ENCODE data around the gene S100A9.
A peak's percentile ranks its signal among the peaks of the same experiment; 100 is the strongest.
"Not testable (repeated sequence)": the region's sequence is repeated elsewhere in the genome, so short reads cannot be mapped to it uniquely, and the experiment has no call there.

The S100A9 gene

DNA sequence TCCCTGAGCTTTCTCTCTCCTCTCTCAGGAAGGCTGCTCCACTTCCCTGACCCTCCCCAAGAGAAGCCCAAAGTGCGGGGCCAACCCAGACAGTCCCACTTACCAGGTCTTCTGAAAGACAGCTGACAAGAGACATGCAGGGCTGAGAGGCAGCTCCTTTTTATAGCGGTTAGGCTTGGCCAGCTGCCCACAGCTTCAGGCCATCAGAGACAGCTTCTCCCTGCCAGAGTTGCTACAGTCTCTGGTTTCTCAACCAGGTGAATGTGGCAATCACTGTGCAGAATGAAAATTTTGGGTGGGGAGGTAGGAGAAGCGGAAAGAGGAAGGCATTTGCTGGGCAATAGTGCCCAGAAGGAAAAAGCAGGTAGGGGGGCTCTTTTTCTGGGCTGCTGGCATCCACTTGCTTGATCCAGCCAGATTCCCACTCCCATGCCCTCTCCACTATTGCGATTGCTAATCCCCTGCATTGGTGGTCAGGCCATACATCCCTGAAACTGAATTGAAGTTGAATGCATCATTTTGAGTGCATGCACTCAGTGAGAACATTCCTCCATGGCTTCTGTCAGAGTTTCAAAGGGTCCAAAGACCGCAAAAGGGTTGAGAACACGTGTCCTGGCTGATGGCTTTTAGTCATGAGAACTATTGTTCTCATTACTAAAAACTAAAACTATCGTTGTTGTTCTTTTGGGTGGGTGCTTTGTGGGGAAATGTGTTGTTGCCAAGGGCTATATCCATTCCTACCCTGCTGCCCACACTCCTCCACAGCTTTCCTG is 33.5 kb downstream of the S100A9 start, which contains the start of gene S100A8:
TSS of gene S100A8 (minus strand) at position 136 of the 773 bp plus-strand sequence. CDS start 538 bp downstream, outside the sequence.
- no peak for DNase-seq

DNA sequence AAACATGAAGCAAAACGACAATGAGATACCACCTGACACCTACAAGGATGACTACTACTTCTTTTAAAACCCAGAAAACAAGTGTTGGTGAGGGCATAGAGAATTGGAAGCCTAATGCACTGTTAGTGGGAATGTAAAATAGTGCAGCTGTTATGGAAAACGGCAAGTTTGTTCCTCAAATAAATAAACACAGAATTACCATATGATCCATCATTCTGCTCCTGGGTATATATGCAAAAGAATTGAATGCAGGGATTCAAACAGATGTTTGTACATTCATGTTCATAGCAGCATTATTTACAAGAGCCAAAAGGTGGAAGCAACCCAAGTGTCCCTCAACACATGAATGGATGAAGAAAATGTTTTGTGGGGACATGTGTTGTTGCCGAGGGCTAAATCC is 34.6 kb downstream of the S100A9 start:
- peak; percentile 29 for DNase-seq

DNA sequence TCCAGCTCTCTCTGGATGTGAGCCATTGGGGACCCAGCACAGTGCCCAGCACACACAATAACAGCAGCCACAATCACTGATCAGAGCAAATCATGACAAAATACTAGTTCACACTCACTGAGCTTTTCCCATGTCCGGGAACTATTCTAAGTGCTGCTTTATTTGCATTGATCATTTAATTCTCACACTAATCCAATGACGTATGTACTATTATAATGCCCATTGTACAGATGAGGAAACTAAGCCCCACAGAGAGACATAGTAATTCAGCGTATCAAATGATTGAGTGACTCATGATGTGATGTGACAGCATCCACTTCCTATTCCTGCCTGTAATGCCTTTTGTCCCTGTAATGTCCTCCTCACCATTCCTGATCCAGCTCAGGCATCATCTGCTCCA is 35.2 kb downstream of the S100A9 start:
- DNase-seq, result no peak

DNA sequence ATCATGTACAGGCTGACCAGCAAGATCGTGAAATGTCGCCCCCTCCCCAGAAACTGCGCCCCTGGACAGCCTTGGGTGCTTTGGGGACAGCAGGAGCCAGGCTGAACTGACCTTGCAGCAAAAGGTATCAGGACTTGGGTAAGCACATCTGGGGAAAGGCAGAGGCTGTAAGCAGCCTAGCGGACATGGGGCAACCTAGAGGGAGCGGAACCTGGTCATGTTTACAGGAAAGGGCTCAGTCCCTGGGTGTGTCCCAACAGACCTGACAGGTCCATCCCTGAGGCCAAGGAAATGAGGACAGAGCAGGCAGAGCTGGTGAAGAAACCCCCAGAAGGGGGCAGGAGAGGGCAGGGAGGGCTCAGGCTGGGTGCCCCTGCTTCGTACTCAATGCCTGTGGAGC is 36.3 kb downstream of the S100A9 start:
- DNase-seq, result no peak

DNA sequence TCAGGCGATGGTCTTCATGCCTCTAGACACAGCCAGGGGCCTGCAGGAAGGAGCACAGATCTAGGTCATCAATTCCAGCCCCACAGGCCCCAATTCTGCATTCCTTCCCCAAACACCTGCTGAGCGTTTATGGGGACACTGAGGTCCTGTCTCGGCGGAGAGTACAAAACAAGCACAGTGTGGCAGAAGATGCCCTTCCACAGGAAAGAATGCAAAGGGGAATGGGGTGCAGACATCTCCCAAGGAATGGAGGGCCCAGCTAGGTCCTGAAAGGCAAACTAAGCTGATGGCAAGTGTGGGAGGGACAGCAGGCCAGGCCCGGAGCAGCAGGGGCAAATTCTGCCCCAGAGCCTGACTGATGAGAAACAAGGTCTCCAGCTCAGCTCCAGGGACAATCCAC is 36.7 kb downstream of the S100A9 start:
- DNase-seq, result no peak

DNA sequence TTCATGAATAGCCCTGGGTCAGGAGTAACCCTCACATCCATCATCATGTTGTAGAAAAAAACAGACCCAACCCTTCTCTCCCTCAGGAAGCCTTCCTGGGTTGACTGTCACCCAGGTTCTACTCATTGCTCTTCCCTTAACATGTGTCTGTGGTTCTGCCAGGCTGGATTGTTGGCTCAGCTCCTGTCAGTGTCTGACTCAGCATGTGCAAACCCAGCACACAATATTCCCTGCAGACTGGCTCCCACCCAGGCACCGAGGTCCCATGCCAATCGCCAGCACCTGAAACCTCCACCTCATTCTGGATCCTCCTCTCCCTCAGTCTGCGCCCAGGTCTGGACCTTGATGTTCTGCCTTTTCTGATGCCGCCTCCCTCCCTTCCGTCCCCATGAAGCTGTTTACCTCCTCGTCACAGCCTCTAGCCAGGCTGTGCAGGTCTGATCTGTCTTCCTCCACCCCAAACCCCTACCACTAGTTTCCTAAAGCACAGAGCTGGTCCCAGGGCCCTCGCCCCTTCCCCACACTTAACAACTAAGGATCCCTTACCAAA is 37.6 kb downstream of the S100A9 start:
- no peak for DNase-seq

DNA sequence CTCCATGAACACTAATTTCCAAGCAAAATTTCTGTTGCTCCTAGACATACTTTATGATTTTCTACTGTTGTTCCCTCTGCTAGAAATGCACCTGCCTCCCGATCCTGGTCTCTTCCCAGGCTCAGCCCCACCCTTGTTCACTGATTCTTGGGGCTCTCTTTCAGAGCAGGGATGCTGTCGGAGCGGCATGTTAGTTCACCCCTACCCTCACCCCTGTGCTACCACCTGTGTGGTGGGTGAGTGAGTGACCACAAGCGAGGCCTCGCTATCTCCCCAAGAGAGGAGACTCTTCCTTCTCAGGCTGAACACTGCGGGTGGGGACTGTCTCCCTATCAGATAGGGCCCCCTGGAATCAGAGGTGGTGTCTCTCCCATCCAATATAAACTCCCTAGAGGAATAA is 38.1 kb downstream of the S100A9 start:
- no peak for DNase-seq

DNA sequence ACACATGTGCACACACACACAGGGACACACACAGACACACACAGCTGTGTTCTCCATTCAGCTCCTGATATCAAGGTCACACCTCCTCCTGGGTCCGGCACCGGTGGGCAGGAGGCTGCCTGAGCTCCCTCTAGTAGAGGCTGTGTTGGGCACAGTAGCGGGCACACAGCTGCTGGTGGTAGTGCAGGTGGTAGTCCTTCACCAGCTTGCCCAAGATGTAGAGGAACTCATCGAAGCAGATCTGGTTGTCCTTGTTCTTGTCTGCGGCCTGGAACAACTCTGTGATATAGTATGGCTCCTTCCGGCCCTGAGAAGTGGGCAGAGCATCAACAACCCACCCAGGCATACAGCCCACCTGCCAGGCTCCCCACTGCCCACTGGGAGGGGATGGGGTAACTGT is 38.8 kb downstream of the S100A9 start:
- no peak for DNase-seq

DNA sequence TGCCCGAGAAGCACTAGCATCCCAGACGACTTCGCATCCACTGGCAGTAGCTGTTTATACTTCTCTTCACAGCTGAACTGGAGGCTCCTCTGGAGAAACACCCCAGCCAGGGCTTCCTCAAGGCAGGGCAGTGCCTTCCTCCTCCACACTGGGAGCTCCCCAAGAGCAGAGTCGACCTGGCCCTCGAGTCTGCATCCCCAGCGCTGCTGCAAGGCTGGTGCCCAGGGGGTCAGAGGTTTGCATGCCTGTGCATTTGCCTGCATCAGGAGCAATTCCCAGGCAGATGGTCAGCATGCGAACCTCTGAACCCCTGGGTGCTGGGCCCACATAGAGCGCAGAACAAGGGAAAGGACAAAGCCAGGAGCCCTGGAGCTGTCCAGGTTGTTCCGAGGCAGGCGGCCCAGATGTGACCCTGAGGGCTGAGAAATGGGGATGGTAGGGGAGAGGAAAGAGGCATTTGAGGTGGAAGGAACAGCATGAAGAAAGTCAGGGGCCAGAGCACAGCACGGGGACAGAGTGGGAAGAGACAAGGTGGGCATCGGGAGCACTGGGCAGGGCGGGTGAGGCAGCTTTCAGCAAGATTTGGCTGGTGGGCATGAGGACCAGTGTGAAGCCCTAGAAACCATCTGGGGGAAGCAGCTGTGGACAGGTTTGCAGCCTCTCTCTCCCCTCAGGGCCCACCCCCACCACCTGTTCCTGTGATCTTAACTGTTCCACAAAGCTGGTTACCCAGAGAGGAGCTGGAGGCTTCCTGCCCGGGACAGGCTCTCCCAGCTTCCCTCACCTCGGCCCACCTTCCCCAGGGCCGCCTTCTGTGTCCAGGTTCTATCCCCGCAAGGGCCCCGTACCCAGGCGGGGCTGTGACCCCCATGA is 39.6 kb downstream of the S100A9 start:
- no peak for DNase-seq

DNA sequence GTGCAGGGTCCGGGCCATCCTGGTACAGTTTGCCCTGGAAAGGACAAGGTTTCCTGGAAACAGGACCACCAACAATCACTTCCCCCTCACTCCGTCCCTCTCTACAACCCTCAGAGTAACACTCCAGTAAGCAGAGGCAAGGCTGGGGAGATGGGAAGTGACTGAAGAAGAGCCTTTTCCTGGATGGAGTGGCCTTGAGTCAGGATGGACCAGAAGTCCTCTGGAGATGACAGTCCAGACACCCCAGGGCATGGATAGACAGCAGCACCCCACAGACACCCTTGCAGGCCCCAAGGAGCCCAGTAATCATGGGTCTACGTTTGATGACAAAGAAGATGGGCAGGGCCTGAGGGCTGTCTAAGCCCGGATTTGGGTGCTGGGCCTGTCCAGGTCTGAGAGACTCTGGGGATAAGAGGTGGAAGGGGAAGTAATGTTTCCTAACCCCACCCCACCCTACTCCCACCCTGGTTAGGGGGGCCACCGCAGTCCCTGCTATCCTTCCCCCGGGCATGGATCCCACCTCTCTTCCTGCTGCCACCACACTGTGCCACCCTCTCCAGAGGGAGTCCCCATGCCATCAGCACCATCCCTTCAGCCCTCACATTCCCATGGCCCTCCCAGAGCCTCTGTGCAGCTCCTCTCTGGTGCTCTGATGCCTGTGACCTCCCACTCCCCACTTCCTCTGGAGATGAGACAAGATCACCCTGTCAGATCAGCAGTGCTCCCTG is 40.4 kb downstream of the S100A9 start:
- DNase-seq, result no peak

DNA sequence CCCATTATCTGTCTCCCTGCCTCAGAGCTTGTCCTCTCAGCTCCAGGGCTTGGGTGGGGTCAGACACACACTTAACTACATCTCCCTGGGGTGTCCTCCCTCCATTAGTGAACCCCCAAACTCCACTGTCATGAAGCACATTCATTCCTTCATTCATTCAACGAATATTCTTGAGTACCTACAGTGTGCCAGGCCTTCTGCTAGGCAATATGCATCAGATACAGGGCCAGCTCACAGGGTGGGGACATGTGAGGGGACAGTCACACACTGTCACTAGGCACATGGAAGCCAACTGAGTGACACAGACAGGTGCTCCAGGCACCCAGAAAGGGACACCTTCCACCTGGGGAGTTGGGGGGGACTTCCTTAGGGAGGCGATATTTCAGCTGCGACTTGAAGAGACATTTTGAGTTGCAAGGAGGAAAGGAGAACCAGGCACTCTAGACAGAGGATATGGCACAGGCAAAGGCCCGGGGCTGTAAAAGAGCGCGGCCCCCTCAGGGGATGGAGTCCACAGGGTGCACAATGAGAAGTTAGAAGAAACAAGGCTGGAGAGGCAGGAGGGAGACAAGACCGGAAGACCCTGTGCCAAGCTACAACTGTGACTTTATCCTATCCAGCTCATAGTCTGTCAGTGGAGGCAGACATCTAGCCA is 41.9 kb downstream of the S100A9 start:
- DNase-seq, result no peak

DNA sequence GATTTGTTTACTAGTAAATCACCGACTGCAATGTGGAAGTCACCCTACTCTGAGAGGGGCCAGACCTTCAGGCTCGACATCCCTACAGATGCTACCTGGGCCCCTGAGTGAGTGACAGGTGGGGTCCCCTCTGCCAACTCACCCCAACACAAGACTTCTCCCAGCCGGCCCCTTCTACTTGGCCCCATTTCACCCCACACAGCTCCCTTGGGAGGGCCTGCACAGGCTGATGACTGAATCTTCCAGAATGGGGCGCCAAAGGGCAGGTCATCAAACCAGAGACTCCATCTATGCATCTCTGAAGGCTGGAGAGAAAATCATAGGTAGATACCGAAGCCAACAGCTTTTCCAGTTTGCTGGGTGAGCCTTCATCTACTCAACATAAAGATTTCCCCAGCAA is 42.6 kb downstream of the S100A9 start:
- no peak for DNase-seq

DNA sequence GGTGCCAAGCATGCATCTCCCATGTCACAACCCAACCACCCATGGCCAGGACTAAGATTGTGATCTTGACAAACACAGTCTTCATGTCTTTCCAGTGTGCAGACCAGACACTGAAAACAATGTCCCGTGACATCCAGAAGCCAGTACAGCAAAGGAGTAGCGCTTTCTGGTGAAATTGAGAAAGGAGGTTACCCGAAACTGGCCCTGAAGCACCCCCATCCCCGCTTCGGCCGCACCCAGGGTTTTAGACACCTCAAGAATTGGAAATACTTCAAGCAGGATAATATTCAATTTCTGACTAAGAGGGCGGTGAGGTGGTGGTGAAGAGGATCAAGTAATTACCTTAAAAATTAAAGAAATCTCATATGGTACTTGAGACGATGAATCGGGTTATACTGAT is 43.8 kb downstream of the S100A9 start:
- no peak for DNase-seq

DNA sequence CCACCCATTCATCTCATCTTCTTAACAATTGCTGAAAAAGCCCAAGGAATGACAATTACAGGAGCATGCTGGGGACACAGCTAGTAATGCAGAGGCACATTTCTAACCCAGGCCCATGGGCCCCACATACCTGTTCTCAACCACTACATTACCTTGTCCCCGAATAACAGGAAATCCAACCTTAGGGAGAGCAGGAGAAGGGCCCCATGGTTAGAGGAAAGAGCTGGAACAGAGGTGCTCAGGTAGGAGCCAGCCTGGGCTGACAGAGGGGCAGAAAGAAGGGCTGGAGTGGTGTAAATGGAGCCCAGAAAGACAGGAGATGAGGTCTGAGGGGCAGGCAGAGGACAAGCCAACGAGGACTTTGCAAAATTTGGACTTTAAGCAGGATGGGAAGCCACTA is 44.6 kb downstream of the S100A9 start:
- no peak for DNase-seq

DNA sequence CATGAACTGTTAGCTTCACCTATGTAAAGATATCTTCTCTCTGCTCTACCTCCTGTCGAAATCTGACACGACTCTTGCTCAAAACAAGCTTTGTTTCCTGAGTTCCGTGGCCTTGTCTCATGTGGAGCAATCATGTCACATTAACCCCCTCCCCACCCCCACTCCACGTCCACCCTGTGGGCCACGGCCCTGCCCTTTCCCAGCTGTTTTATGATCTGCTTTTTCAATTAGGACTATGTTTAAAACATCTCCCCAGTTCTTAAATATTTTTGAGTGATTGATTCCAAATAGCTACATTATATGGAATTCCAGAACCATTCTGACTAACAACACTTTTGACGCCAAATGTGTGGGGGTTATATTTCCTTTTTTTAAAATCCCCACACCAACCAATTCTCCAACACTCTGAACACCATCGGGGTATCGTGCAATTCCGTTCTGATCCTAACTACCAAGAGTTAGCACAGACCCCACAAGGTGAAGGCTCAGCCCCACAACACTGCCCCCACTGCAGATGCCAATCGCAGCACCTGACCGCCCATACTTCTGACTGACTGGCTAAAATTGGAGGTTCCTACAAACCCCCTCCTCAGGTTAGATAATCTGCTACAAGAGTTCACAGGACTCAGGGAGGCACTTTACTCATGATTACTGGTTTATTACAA is 45.9 kb downstream of the S100A9 start:
- DNase-seq, result no peak

DNA sequence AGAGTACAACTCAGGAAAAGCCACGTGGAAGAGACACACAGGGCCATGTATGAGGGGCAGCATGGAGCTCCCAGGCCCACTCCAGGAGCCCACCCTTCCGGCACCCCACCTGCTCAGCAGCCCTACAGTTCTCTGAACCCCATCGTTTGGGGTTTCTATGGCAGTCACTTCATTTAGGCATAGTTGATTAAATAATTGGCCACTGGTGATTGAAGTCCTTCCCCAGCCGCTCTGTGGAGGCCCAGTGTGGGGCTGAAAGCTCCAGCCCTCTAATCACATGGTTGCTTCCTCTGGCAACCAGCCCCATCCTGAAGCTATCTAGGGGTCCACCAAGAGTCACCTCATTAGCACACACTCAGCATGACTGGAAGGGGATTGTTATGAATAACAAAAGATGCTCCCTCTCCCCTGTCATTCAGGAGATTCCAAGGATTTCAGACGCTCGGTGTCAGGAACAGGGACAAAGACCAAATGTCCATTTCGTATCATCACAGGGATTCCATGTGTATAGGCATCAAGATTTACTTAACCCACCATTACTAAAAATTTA is 46.5 kb downstream of the S100A9 start:
- no peak for DNase-seq

DNA sequence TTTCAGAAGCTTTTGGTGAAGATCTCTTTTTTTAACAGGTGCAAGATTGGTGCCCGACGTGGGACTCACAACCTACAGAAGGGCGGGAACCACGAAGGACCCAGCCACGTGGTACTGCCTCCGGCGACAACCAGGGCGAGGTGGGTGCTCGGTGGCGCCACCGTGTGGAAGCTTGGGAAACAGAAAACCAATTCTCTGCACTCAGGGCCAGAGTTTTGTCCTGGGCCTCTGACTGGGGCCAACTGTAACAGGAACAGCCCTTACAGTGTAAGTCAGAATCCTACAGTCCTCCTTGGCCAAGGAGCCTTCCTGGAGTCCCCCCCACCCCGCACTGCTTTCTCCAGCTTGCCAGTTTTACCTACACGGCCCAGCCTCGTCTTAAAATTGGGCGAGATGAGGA is 47.1 kb downstream of the S100A9 start:
- no peak for DNase-seq

DNA sequence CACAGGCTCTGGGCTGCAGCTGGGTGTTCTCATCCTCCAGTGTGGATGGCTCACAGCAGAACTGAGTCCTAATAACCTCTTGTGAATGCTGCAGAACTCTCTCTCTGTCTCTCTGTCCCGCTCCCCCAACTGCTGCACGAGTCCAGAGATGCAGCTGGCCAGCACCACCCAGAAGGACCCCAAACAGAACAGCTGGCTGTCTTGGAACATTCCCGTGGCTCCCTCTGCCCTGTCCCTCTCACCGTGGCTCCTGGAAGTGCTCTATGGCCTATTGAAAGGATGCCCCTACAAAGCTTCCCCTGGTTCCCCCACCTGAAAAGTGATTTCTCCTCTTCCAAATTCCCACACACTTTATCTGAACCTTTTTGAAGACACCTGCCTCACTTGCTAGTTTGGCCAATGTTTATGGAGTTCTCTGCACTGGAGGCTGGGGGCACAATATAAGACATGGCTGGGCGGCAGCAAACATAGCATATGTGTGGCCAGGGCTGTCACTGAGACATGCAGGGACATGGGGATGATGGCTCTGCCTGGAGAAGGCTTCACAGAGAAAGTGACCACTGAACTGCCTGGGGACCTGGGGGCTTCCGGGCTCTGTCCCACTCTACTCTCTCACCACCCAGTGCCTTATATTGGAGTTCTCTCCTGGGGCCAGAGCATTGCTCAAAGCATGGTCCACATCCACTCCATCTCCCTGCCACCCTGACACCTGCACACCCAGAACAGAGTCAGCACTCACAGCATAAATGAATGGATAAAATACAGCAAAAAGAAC is 48.4 kb downstream of the S100A9 start:
- DNase-seq, result not testable (repeated sequence)

DNA sequence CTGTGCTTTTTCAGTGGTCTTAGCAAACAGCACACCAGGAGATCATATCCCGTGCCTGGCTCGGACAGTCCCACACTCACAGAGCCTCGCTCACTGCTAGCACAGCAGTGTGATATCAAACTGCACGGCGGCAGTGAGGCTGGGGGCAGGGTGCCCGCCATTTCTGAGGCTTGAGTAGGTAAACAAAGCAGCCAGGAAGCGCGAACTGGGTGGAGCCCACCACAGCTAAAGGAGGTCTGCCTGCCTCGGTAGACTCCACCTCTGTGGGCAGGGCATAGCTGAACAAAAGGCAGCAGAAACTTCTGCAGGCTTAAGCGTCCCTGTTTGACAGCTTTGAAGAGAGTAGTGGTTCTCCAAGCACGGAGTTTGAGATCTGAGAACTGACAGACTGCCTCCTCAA is 49.6 kb downstream of the S100A9 start:
- DNase-seq, result not testable (repeated sequence)

Data from NCI-H526 treated with DMSO at 0.1 percent for 48 hours (cell line).